Kidney epithelial cell (primary cell): Measurements from ENCODE around the gene TST. TPM values are rescaled to one million over a fixed set of nuclear protein-coding genes. Genes with fewer than 3 reads are reported as not detected.

Experiments
- DNase-seq: peaks from one replicate; pipeline ENCODE4 v3.0.0-alpha.2; 2010; ENCODE audit warnings: low read depth
- H3K27me3 ChIP-seq: 2 replicates; pipeline ENCODE4 v1.6.0; 2011; ENCODE audit warnings: low read length; ENCODE audit not compliant: control insufficient read depth, insufficient read depth
- H3K36me3 ChIP-seq: 2 replicates; pipeline ENCODE4 v1.5.1; 2011; ENCODE audit warnings: low read length; ENCODE audit not compliant: control insufficient read depth, insufficient read depth
- H3K4me3 ChIP-seq: 2 replicates; pipeline ENCODE4 v1.5.1; 2011; ENCODE audit warnings: low read depth, mild to moderate bottlenecking, control low read depth, low read length
- CTCF ChIP-seq: IDR thresholded peaks from 2 replicates; pipeline ENCODE4 v1.5.1; 2011; ENCODE audit warnings: mild to moderate bottlenecking, moderate library complexity, low read length, control low read depth, inconsistent platforms; ENCODE audit not compliant: insufficient read depth, poor library complexity, severe bottlenecking
- total RNA-seq: library from RNA; depleted of rRNA; stranded (reverse); fragments of >200 nt; gene quantifications from 2 replicates; pipeline ENCODE4 v1.2.3, GENCODE V29; 2015

Gene TST
- total RNA-seq, 1 donor from 2014 or later, result 64.3 TPM

- no peak for TF ChIP-seq CTCF
These were observed 42.6 kb downstream of the TST start for GRCh38 chr22:36976606-36977005.

GRCh38 chr22:36971341-36972125 is 47.7 kb downstream of the TST start:
- no peak for DNase-seq
- H3K36me3 ChIP-seq, result no peaks in the 10 kb centered on the region
- peaks cover 2% of the 10 kb centered on the region for H3K27me3 ChIP-seq
- TF ChIP-seq CTCF, result no peak
- H3K4me3 ChIP-seq, result no peak overlapping the region

More at GRCh38 chr22:36976606-36977005, 42.6 kb downstream of the TST start:
- Histone ChIP-seq H3K4me3 (no peak overlapping the region), H3K27me3 (peaks cover 11% of the 10 kb centered on the region), H3K36me3 (no peaks in the 10 kb centered on the region)
- no peak for DNase-seq

GRCh38 chr22:36968249-36968964 is 50.8 kb downstream of the TST start:
- Histone ChIP-seq H3K27me3 (peaks cover 2% of the 10 kb centered on the region), H3K36me3 (no peaks in the 10 kb centered on the region), H3K4me3 (no peak overlapping the region)
- no peak for TF ChIP-seq CTCF
- DNase-seq, result no peak

DNA sequence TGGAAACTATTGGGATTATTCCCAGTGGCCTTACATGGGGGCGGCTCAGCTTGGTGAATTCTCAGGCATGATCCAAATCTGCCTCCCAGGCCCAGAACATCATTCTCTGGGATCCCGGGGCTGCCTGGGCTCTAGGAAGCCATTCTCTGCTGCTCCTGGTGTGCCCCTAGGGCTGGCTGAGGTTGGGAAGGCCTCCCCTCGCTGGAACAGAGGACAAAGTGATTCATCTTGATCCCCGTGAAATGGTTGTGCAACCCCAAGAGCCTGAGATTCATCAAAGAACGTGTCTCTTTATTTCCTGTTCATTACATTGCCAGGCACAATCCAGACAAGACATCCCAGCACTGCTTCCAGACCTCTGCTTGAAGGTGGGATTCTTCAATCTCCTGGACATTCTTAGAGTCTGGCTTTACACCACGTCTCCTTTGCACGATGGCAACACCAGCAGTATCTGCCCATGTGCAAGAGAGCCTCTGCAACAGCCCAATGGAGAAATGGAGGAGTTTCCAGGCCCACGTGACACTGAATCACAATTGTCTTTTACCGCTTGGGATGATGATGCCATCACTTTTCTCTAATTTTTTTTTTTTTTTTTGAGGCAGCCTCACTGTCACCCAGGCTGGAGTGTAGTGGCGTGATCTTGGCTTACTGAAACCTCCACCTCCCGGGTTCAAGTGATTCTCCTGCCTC is 52.3 kb downstream of the TST start:
- peaks cover 2% of the 10 kb centered on the region for H3K27me3 ChIP-seq
- H3K4me3 ChIP-seq, result no peak overlapping the region
- DNase-seq, result no peak
- TF ChIP-seq CTCF, result no peak
- H3K36me3 ChIP-seq, result no peaks in the 10 kb centered on the region

DNA sequence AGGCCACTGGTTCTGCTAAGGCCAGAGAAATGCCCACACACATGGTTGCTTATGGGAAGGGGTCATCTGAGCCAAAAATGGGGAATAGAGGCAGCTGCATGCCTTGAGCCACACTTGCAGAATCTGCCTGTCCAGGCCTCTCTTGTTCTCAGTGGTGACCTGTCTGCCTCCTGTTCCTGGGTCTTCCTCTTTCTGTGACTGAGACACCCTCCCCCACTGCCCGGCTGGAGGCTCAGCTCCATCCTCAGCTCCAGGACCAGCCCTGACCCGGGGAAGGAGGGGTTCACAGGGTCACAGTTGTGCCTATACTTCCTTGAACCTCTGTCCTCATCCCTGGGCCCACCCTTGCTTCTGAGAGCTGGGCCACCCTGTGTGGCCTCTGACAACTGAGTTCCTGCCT is 53.6 kb downstream of the TST start:
- H3K27me3 ChIP-seq, result peaks cover 2% of the 10 kb centered on the region
- H3K36me3 ChIP-seq, result no peaks in the 10 kb centered on the region
- no peak for DNase-seq
- no peak overlapping the region for H3K4me3 ChIP-seq
- TF ChIP-seq CTCF, result no peak
